HG02678 (cell line): Measurements from ENCODE around the gene CAMK4.
A peak's percentile ranks its signal among the peaks of the same experiment; 100 is the strongest.

Source experiments
- ATAC-seq: cut with Tn5 transposase; IDR thresholded peaks from one replicate; pipeline ENCODE4 v1.9.1; 2021; ENCODE audit warnings: mild to moderate bottlenecking, moderate library complexity; ENCODE audit not compliant: unreplicated experiment

Gene CAMK4

GRCh38 chr5:111520908-111521307 is 296.7 kb downstream of the CAMK4 start:
- ATAC-seq: no peak

GRCh38 chr5:111528056-111528455 is 303.9 kb downstream of the CAMK4 start:
- no peak for ATAC-seq

DNA sequence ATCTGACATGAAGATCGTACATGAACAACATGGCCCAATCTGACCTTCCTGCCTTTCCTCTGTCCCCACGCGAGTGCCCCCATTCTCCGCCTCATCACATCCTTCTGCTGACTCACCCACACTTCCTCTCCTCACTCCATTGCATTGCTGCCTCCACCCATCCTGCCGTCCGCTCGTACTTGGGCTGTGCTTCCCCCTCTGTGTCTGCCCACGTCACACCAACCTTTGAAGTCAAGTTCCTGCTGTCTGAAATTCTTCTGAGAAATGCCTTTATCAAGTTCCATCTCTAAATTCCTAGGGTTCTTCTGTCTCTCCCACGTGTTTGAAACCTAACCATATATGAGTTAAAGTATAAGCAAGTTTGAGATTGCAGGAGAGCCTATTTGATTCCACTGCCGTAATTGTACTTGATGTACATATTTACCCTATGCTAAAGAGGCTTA is 306.1 kb downstream of the CAMK4 start:
- ATAC-seq: peak; percentile 96

GRCh38 chr5:111532886-111533582 is 308.9 kb downstream of the CAMK4 start:
- ATAC-seq: no peak

GRCh38 chr5:111535879-111536549 is 311.8 kb downstream of the CAMK4 start:
- no peak for ATAC-seq

DNA sequence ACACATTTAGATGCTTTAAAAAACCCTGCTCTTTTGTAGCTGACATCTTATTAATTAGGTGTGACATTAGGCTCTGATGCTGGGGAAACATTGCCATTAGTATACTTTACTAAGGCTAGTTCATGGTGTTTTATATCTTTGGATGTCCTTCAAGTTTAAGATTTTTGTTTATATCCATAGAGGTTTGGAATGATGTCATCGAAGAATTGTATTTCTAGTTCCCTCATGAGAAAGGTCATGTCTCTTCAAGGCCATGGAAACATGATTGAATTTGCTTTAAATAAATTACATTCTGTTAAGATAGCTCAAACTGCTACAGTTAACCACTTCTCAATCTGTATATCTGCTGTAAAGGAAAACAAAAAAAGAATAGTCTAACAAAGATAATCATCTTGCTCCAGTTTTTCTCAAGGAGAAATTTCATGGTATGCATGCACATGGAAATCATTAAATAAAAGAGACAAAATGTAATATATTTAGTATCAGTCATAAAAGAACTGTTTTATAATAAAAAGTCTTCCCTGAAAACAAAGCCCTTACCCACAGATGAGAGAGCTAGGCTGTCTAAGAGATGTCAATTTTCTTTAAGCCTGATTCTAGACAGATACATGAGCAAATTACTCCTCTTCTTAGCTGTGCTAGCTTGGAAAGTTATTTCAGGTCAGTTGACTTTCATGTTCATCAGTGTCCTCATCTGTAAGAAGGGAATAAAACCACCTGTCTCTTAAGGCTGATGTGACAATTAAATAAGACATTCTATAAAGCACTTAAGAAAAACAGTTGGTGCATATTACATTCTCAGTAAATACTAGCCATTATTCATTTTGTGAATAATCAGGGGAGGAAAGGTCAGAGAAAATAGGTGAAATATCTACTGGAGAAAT is 313.2 kb downstream of the CAMK4 start:
- ATAC-seq: no peak
